ENCODE results near the gene SIRPA.

GRCh38 chr20:1867495-1868260 is 27.5 kb upstream of the SIRPA start:
- TF ChIP-seq POLR2A (IDR thresholded peaks at IDR 0.05; ENCODE audit: low read length) = no peak
- TF ChIP-seq GATA1 (IDR thresholded peaks at IDR 0.05; ENCODE audit: low read depth, low read length) = no peak

All from erythroblast (primary cell).